Keratinocyte (primary cell): ENCODE results near the gene NEK6. TPM values are rescaled to one million over a fixed set of nuclear protein-coding genes. Genes with fewer than 3 reads are reported as not detected.

Experiments used
- DNase-seq: peaks from one replicate; pipeline ENCODE4 v3.0.0-alpha.2; 2011; ENCODE audit warnings: low read depth, missing footprints, low spot score
- FAIRE-seq: peaks from 2 replicates; lab custom pipeline; 2011; peaks lifted over from hg19 to GRCh38; lab: Jason Lieb, UNC
- H2AFZ ChIP-seq: 2 replicates; pipeline ENCODE4 v1.6.0; 2012; ENCODE audit warnings: low read length, control low read depth, inconsistent platforms; ENCODE audit not compliant: control insufficient read depth
- H3K27ac ChIP-seq: 2 replicates; pipeline ENCODE4 v1.5.1; 2011; ENCODE audit warnings: low read length; ENCODE audit not compliant: control insufficient read depth, insufficient read depth
- H3K27me3 ChIP-seq: 3 replicates; pipeline ENCODE4 v1.6.0; 2011; ENCODE audit warnings: low read length; ENCODE audit not compliant: control insufficient read depth, insufficient read depth; ENCODE audit errors: extremely low read depth
- H3K36me3 ChIP-seq, 2 experiments: 2 replicates in 1 of 2; 3 replicates in 1 of 2; pipeline ENCODE4 v1.5.1; 2011; ENCODE audit warnings: low read length in 2 of 2, mild to moderate bottlenecking in 1 of 2; ENCODE audit not compliant: control insufficient read depth in 2 of 2, insufficient read depth in 2 of 2; ENCODE audit errors: extremely low read depth in 1 of 2
- H3K4me1 ChIP-seq: 3 replicates; pipeline ENCODE4 v1.5.1; 2011; ENCODE audit warnings: low read length; ENCODE audit not compliant: control insufficient read depth, insufficient read depth; ENCODE audit errors: extremely low read depth
- H3K4me2 ChIP-seq: 3 replicates; pipeline ENCODE4 v1.6.0; 2011; ENCODE audit warnings: low read depth, low read length; ENCODE audit not compliant: control insufficient read depth, insufficient read depth; ENCODE audit errors: extremely low read depth
- H3K4me3 ChIP-seq, 3 experiments: fragments of 200-600 bp in 1 of 3; sonication (generic) in 1 of 3; 2 replicates in 2 of 3; 3 replicates in 1 of 3; pipeline ENCODE4 v1.5.1; 2011 to 2016; ENCODE audit warnings: low read length in 3 of 3, mild to moderate bottlenecking in 3 of 3, control low read depth in 2 of 3, inconsistent platforms in 1 of 3, low read depth in 1 of 3, mixed read lengths in 1 of 3, mixed run types in 1 of 3, moderate library complexity in 1 of 3; ENCODE audit not compliant: control insufficient read depth in 2 of 3, insufficient read depth in 2 of 3; ENCODE audit errors: extremely low read depth in 1 of 3
- H3K79me2 ChIP-seq: 2 replicates; pipeline ENCODE4 v1.6.0; 2012; ENCODE audit warnings: low read length; ENCODE audit not compliant: control insufficient read depth, insufficient read depth
- H3K9ac ChIP-seq: 3 replicates; pipeline ENCODE4 v1.6.0; 2011; ENCODE audit warnings: low read length; ENCODE audit not compliant: control insufficient read depth, insufficient read depth; ENCODE audit errors: extremely low read depth
- H3K9me1 ChIP-seq: 3 replicates; pipeline ENCODE4 v1.6.0; 2011; ENCODE audit warnings: low read length; ENCODE audit not compliant: control insufficient read depth, insufficient read depth; ENCODE audit errors: extremely low read depth
- H3K9me3 ChIP-seq: 2 replicates; pipeline ENCODE4 v1.5.1; 2012; ENCODE audit warnings: low read depth, low read length; ENCODE audit not compliant: control insufficient read depth
- H4K20me1 ChIP-seq: 3 replicates; pipeline ENCODE4 v1.6.0; 2011; ENCODE audit warnings: low read length; ENCODE audit not compliant: control insufficient read depth, insufficient read depth; ENCODE audit errors: extremely low read depth
- EZH2 ChIP-seq: IDR thresholded peaks from one replicate; pipeline ENCODE4 v1.6.1; 2012; ENCODE audit warnings: inconsistent platforms, mild to moderate bottlenecking, low read length, moderate library complexity
- dilution Hi-C: fragments of 300-500 bp; cut with MboI; formaldehyde crosslinking; loops from one replicate; pipeline ENCODE4 v1.7.0; 2020; ENCODE audit warnings: low sequenced_read_pairs; ENCODE audit not compliant: extremely low pct_ligation_motif_present
- polyA plus RNA-seq, 5 experiments: library from polyadenylated mRNA; depleted of rRNA in 3 of 5; stranded (reverse) in 3 of 5; stranded (forward) in 1 of 5; unstranded in 1 of 5; fragments of >200 nt; gene quantifications; 1 replicate in 1 of 5; 2 replicates in 3 of 5; 3 replicates in 1 of 5; pipeline versions ENCODE4 v1.2.1 to v1.2.3, GENCODE V29; 2011 to 2012; ENCODE audit warnings: missing spikeins in 2 of 5, low read depth in 1 of 5, low replicate concordance in 1 of 5
- TF ChIP-seq, protein P1 (sequence below), 3 experiments: IDR thresholded peaks in 1 of 3; conservative IDR thresholded peaks in 1 of 3; optimal IDR thresholded peaks in 1 of 3; 2 replicates in 2 of 3; 3 replicates in 1 of 3; pipeline versions ENCODE3 to v1.5.1; 2011; ENCODE audit warnings: low read length in 3 of 3, mild to moderate bottlenecking in 3 of 3, moderate library complexity in 2 of 3, control low read depth in 1 of 3, inconsistent platforms in 1 of 3; ENCODE audit not compliant: insufficient read depth in 2 of 3; ENCODE audit errors: extremely low read depth in 1 of 3

NEK6 gene
- polyA plus RNA-seq, 1 donor (not counting 4 experiments of a cell fraction or from before 2014, with no cell fraction given), result 56.4 TPM

GRCh38 chr9:124373851-124374250, 116.1 kb downstream of the NEK6 start:
- Histone ChIP-seq H3K9me3 (no peaks in the 10 kb centered on the region), H3K9me1 (no peaks in the 10 kb centered on the region), H3K9ac (no peak overlapping the region), H3K27me3 (no peaks in the 10 kb centered on the region), H3K27ac (no peak overlapping the region), H3K36me3 (peaks cover 5% of the 10 kb centered on the region in 2 experiments), H2AFZ (no peak overlapping the region), H3K4me2 (no peak overlapping the region), H3K79me2 (peaks cover 96% of the 10 kb centered on the region), H4K20me1 (peaks cover under 1% of the 10 kb centered on the region), H3K4me1 (peaks cover 3% of the 10 kb centered on the region), H3K4me3 (no peak overlapping the region)
- TF ChIP-seq, protein P1, sequence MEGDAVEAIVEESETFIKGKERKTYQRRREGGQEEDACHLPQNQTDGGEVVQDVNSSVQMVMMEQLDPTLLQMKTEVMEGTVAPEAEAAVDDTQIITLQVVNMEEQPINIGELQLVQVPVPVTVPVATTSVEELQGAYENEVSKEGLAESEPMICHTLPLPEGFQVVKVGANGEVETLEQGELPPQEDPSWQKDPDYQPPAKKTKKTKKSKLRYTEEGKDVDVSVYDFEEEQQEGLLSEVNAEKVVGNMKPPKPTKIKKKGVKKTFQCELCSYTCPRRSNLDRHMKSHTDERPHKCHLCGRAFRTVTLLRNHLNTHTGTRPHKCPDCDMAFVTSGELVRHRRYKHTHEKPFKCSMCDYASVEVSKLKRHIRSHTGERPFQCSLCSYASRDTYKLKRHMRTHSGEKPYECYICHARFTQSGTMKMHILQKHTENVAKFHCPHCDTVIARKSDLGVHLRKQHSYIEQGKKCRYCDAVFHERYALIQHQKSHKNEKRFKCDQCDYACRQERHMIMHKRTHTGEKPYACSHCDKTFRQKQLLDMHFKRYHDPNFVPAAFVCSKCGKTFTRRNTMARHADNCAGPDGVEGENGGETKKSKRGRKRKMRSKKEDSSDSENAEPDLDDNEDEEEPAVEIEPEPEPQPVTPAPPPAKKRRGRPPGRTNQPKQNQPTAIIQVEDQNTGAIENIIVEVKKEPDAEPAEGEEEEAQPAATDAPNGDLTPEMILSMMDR (optimal IDR thresholded peaks at IDR 0.05 in 1 of 3, IDR thresholded peaks at IDR 0.05 in 1 of 3, conservative IDR thresholded peaks at IDR 0.05 in 1 of 3; ENCODE audit: extremely low read depth in 1 of 3, insufficient read depth in 2 of 3, low read length in 3 of 3), result no peak
- no peak for TF ChIP-seq EZH2
- FAIRE-seq (no peak), DNase-seq (no peak)
- dilution Hi-C loops, result no loop called here

DNA sequence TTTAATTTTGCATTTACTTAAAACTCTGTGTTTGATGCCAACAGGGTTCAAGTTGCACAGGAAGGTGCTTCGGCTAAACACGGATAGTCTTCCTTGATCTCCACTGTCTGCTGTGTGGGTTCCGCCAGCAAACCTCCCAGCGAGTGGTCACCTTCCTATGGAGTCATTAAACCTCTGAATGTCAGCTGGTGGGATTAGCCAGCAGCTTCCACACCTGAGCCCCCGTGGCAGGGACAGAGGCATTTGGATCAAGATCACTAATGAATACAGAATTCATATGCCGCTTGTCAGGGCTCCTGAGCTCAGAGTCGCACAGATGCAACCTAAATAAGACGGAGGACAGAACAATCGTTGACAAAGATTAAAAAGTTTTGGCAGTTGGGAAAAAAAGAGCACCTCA, 118.0 kb downstream of the NEK6 start:
- FAIRE-seq (no peak), DNase-seq (no peak)
- H3K4me1 ChIP-seq, result peaks cover 3% of the 10 kb centered on the region
- H2AFZ ChIP-seq, result no peak overlapping the region
- H3K36me3 ChIP-seq, result peaks cover 8 to 15% of the 10 kb centered on the region in 2 experiments
- no peaks in the 10 kb centered on the region for H3K27me3 ChIP-seq
- no peaks in the 10 kb centered on the region for H3K9me1 ChIP-seq
- TF ChIP-seq, protein P1 (optimal IDR thresholded peaks at IDR 0.05 in 1 of 3, IDR thresholded peaks at IDR 0.05 in 1 of 3, conservative IDR thresholded peaks at IDR 0.05 in 1 of 3; ENCODE audit: extremely low read depth in 1 of 3, insufficient read depth in 2 of 3, low read length in 3 of 3), result no peak
- no peak for TF ChIP-seq EZH2
- H3K9ac ChIP-seq, result no peak overlapping the region
- H4K20me1 ChIP-seq, result peaks cover 3% of the 10 kb centered on the region
- peaks cover 95% of the 10 kb centered on the region for H3K79me2 ChIP-seq
- no peak overlapping the region for H3K4me3 ChIP-seq
- dilution Hi-C loops, result loop anchor here (25.0 kb wide), 1 partner anchor 162 kb away; no protein-coding TSS in a partner anchor
- H3K4me2 ChIP-seq, result no peak overlapping the region
- H3K27ac ChIP-seq, result no peak overlapping the region
- H3K9me3 ChIP-seq, result no peaks in the 10 kb centered on the region
